ENCODE data around the gene OR51E1. TPM values are rescaled to one million over a fixed set of nuclear protein-coding genes. Genes with fewer than 3 reads are reported as not detected.
A peak's percentile ranks its signal among the peaks of the same experiment; 100 is the strongest.

The OR51E1 gene
- total RNA-seq, 2 experiments from 2014 or later = not detected

DNA sequence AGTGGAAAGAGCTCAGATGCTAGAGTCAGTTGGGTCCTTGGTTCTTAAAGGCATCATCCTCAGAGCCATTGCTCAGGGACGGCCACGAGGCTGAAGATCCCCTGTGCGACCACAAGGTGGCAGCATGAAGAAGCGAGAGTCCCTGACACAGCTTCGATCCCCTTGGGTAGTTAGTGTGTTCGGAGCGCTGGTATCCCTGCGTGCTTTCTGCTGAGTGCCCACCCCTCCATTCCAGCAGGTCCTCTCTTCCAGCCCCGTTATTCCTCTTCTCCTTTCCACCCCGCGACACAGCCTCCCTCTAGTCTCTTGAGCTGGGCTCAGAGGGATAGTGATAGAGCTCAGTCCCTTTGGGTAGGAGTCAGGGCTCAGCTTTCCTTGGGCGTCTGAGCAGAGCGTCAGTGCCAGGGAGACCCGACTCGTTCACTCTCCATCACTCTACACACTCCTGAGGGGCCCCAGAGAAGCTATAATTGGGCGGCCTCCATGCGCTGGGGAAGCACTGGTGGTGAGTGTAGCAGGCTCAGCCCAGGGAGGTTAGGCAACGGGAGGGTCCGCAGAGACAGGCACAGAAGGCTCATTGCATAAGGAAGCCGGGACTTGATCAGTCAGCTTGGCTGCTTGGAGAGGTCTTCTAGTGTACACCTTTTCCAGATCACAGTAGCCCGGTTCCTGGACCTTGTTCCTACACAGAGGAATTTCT, 6.7 kb upstream of the OR51E1 start, which contains the start of gene OR51D1:
Gene OR51D1 (plus strand): TSS at position 516 of the 700 bp plus-strand sequence. CDS start 2,314 bp downstream, outside the sequence.
- DNase-seq (peak; percentile 76), ATAC-seq (peak; percentile 96)
- Mint-ChIP-seq H3K36me3 (no peaks in the 10 kb centered on the region), H3K9me3 (ENCODE audit: low read depth) (no peaks in the 10 kb centered on the region), H3K27ac (no peak within 1 kb of the TSS), H3K4me1 (no peaks in the 10 kb centered on the region), H3K4me3 (no peak within 1 kb of the TSS), H3K27me3 (peaks cover 8% of the 10 kb centered on the region)
- CTCF ChIA-PET = interaction anchor here (0.8 to 3.6 kb wide), 18 partner anchors 9 to 450 kb away, joined by 3 to 17 read pairs (median 4); no protein-coding TSS in a partner anchor

DNA sequence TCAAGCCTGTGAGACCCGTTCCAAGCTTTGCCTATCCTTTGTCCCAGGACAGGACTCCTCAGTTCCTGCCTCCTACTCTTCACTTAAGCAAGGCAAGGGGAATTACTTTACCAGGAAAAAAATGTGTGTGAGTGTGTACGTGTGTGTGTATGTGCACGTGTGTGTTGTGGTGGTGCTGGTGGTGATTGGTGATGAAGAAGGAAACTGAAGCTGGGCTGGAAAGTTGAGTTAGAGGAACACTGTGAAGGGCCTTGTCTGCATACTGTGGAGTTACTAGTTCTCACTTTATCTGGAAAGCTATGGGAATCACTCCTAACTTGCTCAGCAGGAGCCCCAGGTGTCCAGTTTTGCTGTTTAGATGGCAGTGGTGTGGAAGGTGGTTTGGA, 6.1 kb upstream of the OR51E1 start:
- Mint-ChIP-seq H3K4me1 (no peaks in the 10 kb centered on the region), H3K36me3 (no peaks in the 10 kb centered on the region), H3K27ac (no peak overlapping the region), H3K4me3 (no peak overlapping the region), H3K9me3 (ENCODE audit: low read depth) (no peaks in the 10 kb centered on the region), H3K27me3 (peaks cover 5% of the 10 kb centered on the region)
- CTCF ChIA-PET = interaction anchor here (1.0 to 3.6 kb wide), 11 partner anchors 8 to 450 kb away, joined by 3 to 17 read pairs (median 5); no protein-coding TSS in a partner anchor
- DNase-seq (no peak), ATAC-seq (no peak)

DNA sequence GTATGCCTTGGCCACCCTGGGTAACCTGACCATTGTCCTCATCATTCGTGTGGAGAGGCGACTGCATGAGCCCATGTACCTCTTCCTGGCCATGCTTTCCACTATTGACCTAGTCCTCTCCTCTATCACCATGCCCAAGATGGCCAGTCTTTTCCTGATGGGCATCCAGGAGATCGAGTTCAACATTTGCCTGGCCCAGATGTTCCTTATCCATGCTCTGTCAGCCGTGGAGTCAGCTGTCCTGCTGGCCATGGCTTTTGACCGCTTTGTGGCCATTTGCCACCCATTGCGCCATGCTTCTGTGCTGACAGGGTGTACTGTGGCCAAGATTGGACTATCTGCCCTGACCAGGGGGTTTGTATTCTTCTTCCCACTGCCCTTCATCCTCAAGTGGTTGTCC, 3.9 kb upstream of the OR51E1 start:
- ATAC-seq (no peak), DNase-seq (no peak)
- peaks cover 6% of the 10 kb centered on the region for H3K27me3 Mint-ChIP-seq
- no peaks in the 10 kb centered on the region for H3K36me3 Mint-ChIP-seq
- CTCF ChIA-PET = no interaction called here
- H3K4me3 Mint-ChIP-seq = no peak overlapping the region
- H3K27ac Mint-ChIP-seq = no peak overlapping the region
- H3K4me1 Mint-ChIP-seq = no peaks in the 10 kb centered on the region
- no peaks in the 10 kb centered on the region for H3K9me3 Mint-ChIP-seq (ENCODE audit: low read depth)

DNA sequence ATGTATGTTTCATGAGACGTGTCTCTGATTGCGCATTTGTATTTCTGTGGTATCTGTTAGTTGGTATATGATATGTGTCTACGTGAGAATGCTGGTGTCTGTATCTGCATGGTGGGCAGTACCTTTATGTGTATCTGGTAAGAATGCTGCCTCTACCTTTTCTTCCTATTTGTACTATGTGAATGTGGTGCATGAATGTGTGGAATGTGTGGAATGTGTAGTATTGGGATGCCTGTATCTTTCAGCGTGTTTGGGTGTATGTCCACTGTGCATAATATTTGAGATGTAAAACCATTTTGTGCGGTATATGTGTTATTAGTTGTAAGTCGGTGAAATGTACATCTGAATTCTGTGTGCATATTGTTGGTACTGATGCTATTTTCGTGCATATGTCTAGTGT, 2.3 kb upstream of the OR51E1 start:
- H3K9me3 Mint-ChIP-seq (ENCODE audit: low read depth) = no peaks in the 10 kb centered on the region
- ATAC-seq = no peak
- peaks cover 8% of the 10 kb centered on the region for H3K27me3 Mint-ChIP-seq
- DNase-seq = no peak
- H3K27ac Mint-ChIP-seq = no peak overlapping the region
- CTCF ChIA-PET = no interaction called here
- H3K4me3 Mint-ChIP-seq = no peak overlapping the region
- no peaks in the 10 kb centered on the region for H3K4me1 Mint-ChIP-seq
- H3K36me3 Mint-ChIP-seq = no peaks in the 10 kb centered on the region

DNA sequence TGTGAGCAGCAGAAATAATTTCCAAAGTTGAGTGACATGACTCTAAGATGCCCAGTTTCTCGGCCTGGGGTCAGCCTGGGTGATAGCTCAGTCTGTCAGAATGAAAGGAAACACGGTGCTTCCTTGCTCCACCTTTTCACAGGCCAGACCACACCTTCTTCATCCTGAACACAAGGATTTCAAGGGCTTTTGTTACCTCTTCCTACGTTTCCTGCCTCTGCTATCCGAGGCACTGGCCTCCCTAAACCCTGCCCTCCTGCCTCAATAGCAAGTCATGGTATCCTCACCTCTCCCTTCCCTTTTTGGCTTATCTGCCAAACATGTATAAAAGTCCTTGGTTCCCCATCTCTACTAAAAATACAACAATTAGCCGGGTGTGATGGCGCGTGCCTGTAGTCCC, 1.7 kb upstream of the OR51E1 start:
- Mint-ChIP-seq H3K36me3 (no peaks in the 10 kb centered on the region), H3K9me3 (ENCODE audit: low read depth) (no peaks in the 10 kb centered on the region), H3K27me3 (peaks cover 8% of the 10 kb centered on the region), H3K27ac (no peak overlapping the region), H3K4me3 (no peak overlapping the region), H3K4me1 (no peaks in the 10 kb centered on the region)
- DNase-seq (no peak), ATAC-seq (no peak)
- CTCF ChIA-PET = no interaction called here

DNA sequence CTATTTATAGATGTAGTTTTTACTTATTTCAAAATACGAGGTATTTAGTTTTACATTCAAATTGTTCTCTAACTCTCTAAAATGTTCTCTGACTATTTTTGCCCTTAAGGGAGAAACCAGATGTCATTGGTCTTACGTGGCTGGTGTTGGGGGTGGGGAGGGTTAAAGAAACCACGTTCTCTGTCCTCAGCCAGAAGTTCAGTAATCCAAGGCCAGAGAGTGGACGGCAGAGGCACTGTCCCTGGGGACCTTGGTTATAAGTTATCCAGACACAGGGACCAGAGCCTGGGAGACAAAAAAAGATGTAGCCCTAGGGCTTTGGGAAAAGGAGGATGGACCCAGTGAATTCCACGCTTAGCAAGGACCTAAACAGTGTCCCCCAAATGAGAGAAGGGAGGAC, 706 bp upstream of the OR51E1 start:
- Mint-ChIP-seq H3K27ac (no peak overlapping the region), H3K9me3 (ENCODE audit: low read depth) (no peaks in the 10 kb centered on the region), H3K36me3 (no peaks in the 10 kb centered on the region), H3K27me3 (peaks cover 8% of the 10 kb centered on the region), H3K4me3 (no peak overlapping the region), H3K4me1 (no peaks in the 10 kb centered on the region)
- ATAC-seq (no peak), DNase-seq (no peak)
- CTCF ChIA-PET = no interaction called here

DNA sequence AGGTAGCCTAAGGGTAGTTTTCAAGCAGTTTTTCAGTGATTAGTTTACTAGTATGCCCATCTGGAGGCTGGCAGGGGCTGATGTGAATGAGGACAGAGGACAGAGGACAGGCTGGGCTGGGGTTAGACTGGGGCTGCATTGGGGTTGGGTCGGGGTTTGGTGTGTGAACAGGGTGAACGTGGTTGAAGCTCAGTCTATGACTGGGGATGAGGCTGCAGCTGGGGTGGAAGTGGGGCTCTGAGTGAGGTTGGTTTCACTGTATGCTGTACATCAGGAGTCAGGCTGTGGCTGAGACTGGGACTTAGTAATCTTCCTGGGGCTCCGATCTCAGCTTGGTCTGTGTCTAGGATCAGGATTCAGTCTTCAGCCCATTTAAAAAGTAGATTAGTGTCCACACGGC, 451 bp downstream of the OR51E1 start:
- DNase-seq = no peak
- Mint-ChIP-seq H3K9me3 (ENCODE audit: low read depth) (no peaks in the 10 kb centered on the region), H3K27me3 (peaks cover 8% of the 10 kb centered on the region), H3K4me3 (no peak overlapping the region), H3K27ac (no peak overlapping the region), H3K36me3 (no peaks in the 10 kb centered on the region), H3K4me1 (no peaks in the 10 kb centered on the region)
- ATAC-seq = no peak
- CTCF ChIA-PET = no interaction called here

DNA sequence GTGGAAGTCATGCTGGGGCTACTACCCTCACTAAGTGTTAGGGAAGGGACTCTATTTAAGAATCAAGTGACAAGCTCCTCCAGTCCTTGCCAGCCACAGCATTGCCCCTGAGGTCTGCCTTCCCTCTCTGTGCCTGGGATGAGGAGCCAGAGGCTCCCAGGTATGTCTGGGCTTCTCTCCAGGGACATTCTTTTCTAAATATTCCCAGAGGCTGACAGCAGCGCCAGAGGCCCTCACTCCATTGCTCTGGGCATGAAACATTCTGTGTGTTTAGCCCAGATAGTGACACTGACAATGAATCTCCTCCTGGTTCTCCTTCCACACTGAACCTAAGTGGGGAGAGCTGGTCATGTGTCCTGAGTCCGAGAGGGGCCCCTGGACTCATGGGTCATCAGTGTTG, 2.2 kb downstream of the OR51E1 start:
- peaks cover 12% of the 10 kb centered on the region for H3K27me3 Mint-ChIP-seq
- H3K36me3 Mint-ChIP-seq = no peaks in the 10 kb centered on the region
- no peak for DNase-seq
- no peak for ATAC-seq
- H3K27ac Mint-ChIP-seq = no peak overlapping the region
- H3K4me3 Mint-ChIP-seq = no peak overlapping the region
- no peaks in the 10 kb centered on the region for H3K9me3 Mint-ChIP-seq (ENCODE audit: low read depth)
- no peaks in the 10 kb centered on the region for H3K4me1 Mint-ChIP-seq
- CTCF ChIA-PET = interaction anchor here (1.0 kb wide), 1 partner anchor 9 kb away, joined by 3 read pairs; the partner anchor contains the start of gene OR51D1

DNA sequence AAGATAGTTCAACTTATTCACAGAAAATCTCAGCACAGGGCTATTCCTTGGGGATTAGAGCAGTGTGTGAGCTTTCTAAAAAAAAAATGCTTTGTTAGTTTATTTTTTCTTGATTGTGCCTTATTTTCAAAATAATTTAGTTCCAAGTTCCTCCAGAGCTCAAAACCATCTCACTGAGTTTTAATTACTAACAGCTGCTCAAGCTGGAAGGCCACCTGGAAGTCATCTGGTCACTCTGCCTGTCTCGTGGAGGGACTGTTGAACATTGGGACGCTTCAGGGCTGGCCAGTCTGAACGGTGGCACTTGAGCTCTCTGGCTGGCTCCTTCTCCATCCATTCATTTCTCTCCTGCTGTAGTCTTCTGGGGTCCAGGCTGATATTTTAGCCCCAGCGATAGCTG, 4.0 kb downstream of the OR51E1 start:
- H3K27me3 Mint-ChIP-seq = peaks cover 14% of the 10 kb centered on the region
- H3K4me1 Mint-ChIP-seq = no peaks in the 10 kb centered on the region
- DNase-seq (no peak), ATAC-seq (no peak)
- H3K9me3 Mint-ChIP-seq (ENCODE audit: low read depth) = no peaks in the 10 kb centered on the region
- CTCF ChIA-PET = interaction anchor here (1.3 kb wide), 1 partner anchor 11 kb away, joined by 5 read pairs; the partner anchor contains the start of gene OR51D1
- H3K36me3 Mint-ChIP-seq = no peaks in the 10 kb centered on the region
- no peak overlapping the region for H3K27ac Mint-ChIP-seq
- no peak overlapping the region for H3K4me3 Mint-ChIP-seq

DNA sequence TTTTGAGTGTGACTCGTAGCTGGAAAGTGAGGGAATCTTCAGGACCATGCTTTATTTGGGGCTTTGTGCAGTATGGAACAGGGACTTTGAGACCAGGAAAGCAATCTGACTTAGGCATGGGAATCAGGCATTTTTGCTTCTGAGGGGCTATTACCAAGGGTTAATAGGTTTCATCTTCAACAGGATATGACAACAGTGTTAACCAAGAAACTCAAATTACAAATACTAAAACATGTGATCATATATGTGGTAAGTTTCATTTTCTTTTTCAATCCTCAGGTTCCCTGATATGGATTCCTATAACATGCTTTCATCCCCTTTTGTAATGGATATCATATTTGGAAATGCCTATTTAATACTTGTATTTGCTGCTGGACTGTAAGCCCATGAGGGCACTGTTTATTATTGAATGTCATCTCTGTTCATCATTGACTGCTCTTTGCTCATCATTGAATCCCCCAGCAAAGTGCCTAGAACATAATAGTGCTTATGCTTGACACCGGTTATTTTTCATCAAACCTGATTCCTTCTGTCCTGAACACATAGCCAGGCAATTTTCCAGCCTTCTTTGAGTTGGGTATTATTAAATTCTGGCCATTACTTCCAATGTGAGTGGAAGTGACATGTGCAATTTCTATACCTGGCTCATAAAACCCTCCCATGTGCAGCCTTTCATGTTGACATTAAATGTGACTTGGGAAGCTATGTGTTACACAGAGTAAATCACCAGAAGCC, 11.0 kb downstream of the OR51E1 start:
- Mint-ChIP-seq H3K27me3 (peaks cover 13% of the 10 kb centered on the region), H3K4me1 (no peaks in the 10 kb centered on the region), H3K9me3 (ENCODE audit: low read depth) (no peaks in the 10 kb centered on the region), H3K36me3 (no peaks in the 10 kb centered on the region), H3K27ac (peak overlapping the region; percentile 34), H3K4me3 (no peak overlapping the region)
- CTCF ChIA-PET = no interaction called here
- ATAC-seq (peak; percentile 66), DNase-seq (no peak)

DNA sequence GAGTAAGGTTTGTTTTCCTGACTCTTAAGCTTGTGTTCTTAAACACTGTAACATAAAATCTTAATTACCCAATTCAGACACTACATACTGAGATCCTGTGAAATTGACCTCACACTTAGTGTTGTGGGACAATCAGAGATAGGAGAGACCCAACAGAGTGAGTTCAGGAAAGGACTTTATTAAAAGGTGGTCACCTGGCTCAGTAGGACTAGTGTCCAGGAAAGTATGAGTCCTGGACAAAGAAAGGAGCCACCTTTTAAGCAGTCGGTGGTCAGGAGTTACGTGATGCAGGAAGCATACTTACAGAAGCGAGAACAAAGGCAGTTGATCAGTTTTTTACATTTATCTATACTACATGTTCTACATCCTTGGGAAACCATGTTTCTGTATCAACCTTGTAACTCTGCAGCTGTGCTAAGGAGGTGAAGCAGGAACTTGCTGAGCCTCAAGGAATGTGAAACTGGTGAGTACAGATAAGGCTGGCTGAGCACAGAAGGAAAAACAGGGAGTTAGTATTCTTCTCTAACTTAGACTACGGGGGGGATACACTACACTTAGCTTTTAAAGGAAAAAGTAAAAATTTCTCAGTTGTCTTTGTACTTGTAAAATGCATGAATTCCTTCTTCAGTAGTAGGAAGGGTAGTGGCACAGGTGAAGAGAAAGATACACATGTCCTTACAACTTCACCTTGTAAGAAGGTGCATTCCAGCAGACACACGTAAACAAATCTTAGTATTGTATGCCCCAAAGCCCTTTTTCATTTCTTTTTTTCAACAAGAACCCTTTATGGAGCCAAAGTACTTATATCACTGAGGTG, 15.1 kb downstream of the OR51E1 start:
- Mint-ChIP-seq H3K9me3 (ENCODE audit: low read depth) (no peaks in the 10 kb centered on the region), H3K36me3 (no peaks in the 10 kb centered on the region), H3K27ac (no peak overlapping the region), H3K4me1 (no peaks in the 10 kb centered on the region), H3K27me3 (peaks cover 12% of the 10 kb centered on the region), H3K4me3 (no peak overlapping the region)
- ATAC-seq (no peak), DNase-seq (no peak)
- CTCF ChIA-PET = interaction anchor here (0.6 kb wide), 1 partner anchor 1655 kb away, joined by 3 read pairs; no protein-coding TSS in a partner anchor

DNA sequence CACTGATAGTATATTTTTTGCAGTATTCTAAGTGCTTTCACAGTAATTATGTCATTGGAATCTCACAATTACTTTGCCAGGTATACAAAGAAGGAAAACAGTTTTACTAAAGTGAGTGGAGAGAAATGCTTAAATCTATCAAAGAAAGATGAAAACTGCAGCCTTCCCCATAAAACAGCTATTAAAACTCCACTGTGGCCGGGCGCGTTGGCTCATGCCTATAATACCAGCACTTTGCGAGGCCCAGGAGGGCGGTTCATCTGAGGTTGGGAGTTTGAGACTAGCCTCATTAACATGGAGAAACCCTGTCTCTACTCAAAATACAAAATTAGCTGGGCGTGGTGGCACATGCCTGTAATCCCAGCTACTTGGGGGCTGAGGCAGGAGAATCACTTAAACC, 19.1 kb downstream of the OR51E1 start:
- H3K9me3 Mint-ChIP-seq (ENCODE audit: low read depth) = no peaks in the 10 kb centered on the region
- DNase-seq (no peak), ATAC-seq (no peak)

DNA sequence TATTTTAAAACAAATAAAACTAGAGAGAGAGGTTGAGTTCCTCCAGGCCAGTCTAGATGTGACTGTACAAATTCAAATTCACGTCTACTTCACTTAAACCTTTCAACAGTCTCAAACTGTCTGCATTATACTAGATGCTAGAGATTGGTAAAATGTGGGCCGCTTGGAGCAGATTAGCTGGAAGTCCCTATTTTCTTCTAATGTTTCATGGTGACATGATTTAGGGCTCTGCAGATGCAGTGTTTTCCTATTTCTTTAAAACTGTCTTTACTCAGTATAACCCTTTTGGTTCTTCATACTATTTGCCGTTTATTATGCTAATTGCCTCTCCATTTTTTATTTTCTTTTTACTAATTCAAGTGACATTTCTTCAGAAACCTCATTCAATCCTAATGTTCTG, 20.4 kb downstream of the OR51E1 start:
- CTCF ChIA-PET = interaction anchor here (1.2 kb wide), 1 partner anchor 29 kb away, joined by 3 read pairs; no protein-coding TSS in a partner anchor
- H3K27me3 Mint-ChIP-seq = peaks cover 14% of the 10 kb centered on the region
- H3K9me3 Mint-ChIP-seq (ENCODE audit: low read depth) = no peaks in the 10 kb centered on the region
- no peak overlapping the region for H3K27ac Mint-ChIP-seq
- ATAC-seq (no peak), DNase-seq (no peak)
- H3K36me3 Mint-ChIP-seq = no peaks in the 10 kb centered on the region
- H3K4me3 Mint-ChIP-seq = no peak overlapping the region
- no peaks in the 10 kb centered on the region for H3K4me1 Mint-ChIP-seq

More for the DNA sequence above, 19.1 kb downstream of the OR51E1 start:
- no peaks in the 10 kb centered on the region for H3K36me3 Mint-ChIP-seq
- H3K27ac Mint-ChIP-seq = no peak overlapping the region
- H3K4me1 Mint-ChIP-seq = no peaks in the 10 kb centered on the region
- H3K4me3 Mint-ChIP-seq = no peak overlapping the region
- H3K27me3 Mint-ChIP-seq = peaks cover 20% of the 10 kb centered on the region
- CTCF ChIA-PET = no interaction called here

Data from activated CD8-positive, alpha-beta memory T cell treated with anti-CD3 and anti-CD28 coated beads, Interleukin-2, amount 10 ng/mL, durations not matched to agents 7 days and 5 days (primary cell).